Measurements from ENCODE around the gene SURF4.

SURF4 gene

GRCh38 chr9:133377721-133378216 is 1.9 kb upstream of the SURF4 start:
- in situ Hi-C loops (cut with HindIII; ENCODE audit: low sequenced_read_pairs): loop anchor here (5.0 kb wide), 3 partner anchors 40 to 115 kb away; partner anchors contain the start of gene REXO4

GRCh38 chr9:133377280-133377679 is 1.4 kb upstream of the SURF4 start:
- in situ Hi-C loops (cut with HindIII; ENCODE audit: low sequenced_read_pairs): loop anchor here (5.0 kb wide), 3 partner anchors 40 to 115 kb away; partner anchors contain the start of gene REXO4

- in situ Hi-C loops (cut with HindIII; ENCODE audit: low sequenced_read_pairs): loop anchor here (5.0 kb wide), 3 partner anchors 42 to 117 kb away; partner anchors contain the start of gene REXO4
These were observed 640 bp downstream of the SURF4 start for GRCh38 chr9:133375116-133375723.

- in situ Hi-C loops (cut with HindIII; ENCODE audit: low sequenced_read_pairs): loop anchor here (5.0 kb wide), 3 partner anchors 43 to 118 kb away; partner anchors contain the start of gene REXO4
These were observed 1.2 kb downstream of the SURF4 start for GRCh38 chr9:133374612-133375115.

- in situ Hi-C loops (cut with HindIII; ENCODE audit: low sequenced_read_pairs): no loop called here
These were observed 3.7 kb downstream of the SURF4 start for GRCh38 chr9:133372144-133372543.

GRCh38 chr9:133371261-133371711 is 4.6 kb downstream of the SURF4 start:
- in situ Hi-C loops (cut with HindIII; ENCODE audit: low sequenced_read_pairs): no loop called here

- in situ Hi-C loops (cut with HindIII; ENCODE audit: low sequenced_read_pairs): no loop called here
These were observed 5.2 kb downstream of the SURF4 start for GRCh38 chr9:133370685-133371084.

GRCh38 chr9:133369933-133370332 is 5.9 kb downstream of the SURF4 start:
- in situ Hi-C loops (cut with HindIII; ENCODE audit: low sequenced_read_pairs): no loop called here

GRCh38 chr9:133369422-133369821 is 6.4 kb downstream of the SURF4 start:
- in situ Hi-C loops (cut with HindIII; ENCODE audit: low sequenced_read_pairs): no loop called here

GRCh38 chr9:133368249-133368881 is 7.5 kb downstream of the SURF4 start:
- in situ Hi-C loops (cut with HindIII; ENCODE audit: low sequenced_read_pairs): no loop called here

- in situ Hi-C loops (cut with HindIII; ENCODE audit: low sequenced_read_pairs): no loop called here
These were observed 8.1 kb downstream of the SURF4 start for GRCh38 chr9:133367778-133368177.

GRCh38 chr9:133367221-133367620 is 8.6 kb downstream of the SURF4 start:
- in situ Hi-C loops (cut with HindIII; ENCODE audit: low sequenced_read_pairs): no loop called here

- in situ Hi-C loops (cut with HindIII; ENCODE audit: low sequenced_read_pairs): no loop called here
These were observed 9.4 kb downstream of the SURF4 start for GRCh38 chr9:133366435-133366834.

GRCh38 chr9:133362359-133363044 is 13.4 kb downstream of the SURF4 start:
- in situ Hi-C loops (cut with HindIII; ENCODE audit: low sequenced_read_pairs): no loop called here

GRCh38 chr9:133361507-133362092 is 14.3 kb downstream of the SURF4 start:
- in situ Hi-C loops (cut with HindIII; ENCODE audit: low sequenced_read_pairs): no loop called here

GRCh38 chr9:133360400-133361393 is 15.2 kb downstream of the SURF4 start:
- in situ Hi-C loops (cut with HindIII; ENCODE audit: low sequenced_read_pairs): no loop called here

- in situ Hi-C loops (cut with HindIII; ENCODE audit: low sequenced_read_pairs): no loop called here
These were observed 16.3 kb downstream of the SURF4 start for GRCh38 chr9:133359399-133360175.

- in situ Hi-C loops (cut with HindIII; ENCODE audit: low sequenced_read_pairs): no loop called here
These were observed 18.2 kb downstream of the SURF4 start for GRCh38 chr9:133357656-133358055.
